Choroid plexus epithelial cell (primary cell): ENCODE measurements around the gene TRAPPC5.

ENCODE experiments used
- DNase-seq: peaks from one replicate; pipeline ENCODE4 v3.0.0-alpha.2; 2010; ENCODE audit warnings: low read depth
- H3K4me3 ChIP-seq: 2 replicates; pipeline ENCODE4 v1.5.1; 2011; ENCODE audit warnings: low read depth, mild to moderate bottlenecking, control low read depth, low read length, moderate library complexity
- CTCF ChIP-seq: conservative IDR thresholded peaks from 2 replicates; pipeline ENCODE4 v1.5.1; 2011; ENCODE audit warnings: low read depth, mild to moderate bottlenecking, control low read depth, inconsistent platforms, low read length, moderate library complexity

TRAPPC5 gene

GRCh38 chr19:7706955-7707456 lies 26.4 kb downstream of the TRAPPC5 start:
- DNase-seq: no peak
- TF ChIP-seq CTCF: no peak
- no peak overlapping the region for H3K4me3 ChIP-seq

GRCh38 chr19:7709932-7710460 lies 29.4 kb downstream of the TRAPPC5 start:
- TF ChIP-seq CTCF: no peak
- DNase-seq: no peak
- no peak overlapping the region for H3K4me3 ChIP-seq

- DNase-seq: no peak
- no peak for TF ChIP-seq CTCF
- H3K4me3 ChIP-seq: no peak overlapping the region
Measured at GRCh38 chr19:7710616-7711015, 30.0 kb downstream of the TRAPPC5 start.

GRCh38 chr19:7715671-7716070 lies 35.0 kb downstream of the TRAPPC5 start:
- TF ChIP-seq CTCF: no peak
- no peak overlapping the region for H3K4me3 ChIP-seq
- no peak for DNase-seq

GRCh38 chr19:7716762-7717161 lies 36.1 kb downstream of the TRAPPC5 start:
- no peak overlapping the region for H3K4me3 ChIP-seq
- DNase-seq: no peak
- no peak for TF ChIP-seq CTCF

GRCh38 chr19:7718668-7719067 lies 38.0 kb downstream of the TRAPPC5 start:
- H3K4me3 ChIP-seq: no peak overlapping the region
- DNase-seq: no peak
- no peak for TF ChIP-seq CTCF

- no peak for DNase-seq
- H3K4me3 ChIP-seq: no peak overlapping the region
- no peak for TF ChIP-seq CTCF
Measured at GRCh38 chr19:7720351-7720750, 39.7 kb downstream of the TRAPPC5 start.
